ENCODE results near the gene FJX1.
"Not testable (repeated sequence)": the region's sequence is repeated elsewhere in the genome, so short reads cannot be mapped to it uniquely, and the experiment has no call there.

FJX1 gene

GRCh38 chr11:35635933-35636332 lies 17.7 kb downstream of the FJX1 start:
- DNase-seq: no peak

GRCh38 chr11:35639591-35640179 lies 21.4 kb downstream of the FJX1 start:
- DNase-seq: peak; percentile 76

GRCh38 chr11:35641171-35641897 lies 23.1 kb downstream of the FJX1 start:
- DNase-seq: no peak

- no peak for DNase-seq
These were observed 23.7 kb downstream of the FJX1 start for GRCh38 chr11:35641964-35642363.

GRCh38 chr11:35647421-35648093 lies 29.3 kb downstream of the FJX1 start:
- peak; percentile 63 for DNase-seq

- no peak for DNase-seq
These were observed 31.7 kb downstream of the FJX1 start for GRCh38 chr11:35650006-35650405.

- DNase-seq: no peak
These were observed 32.2 kb downstream of the FJX1 start for GRCh38 chr11:35650467-35650866.

GRCh38 chr11:35651263-35651662 lies 33.0 kb downstream of the FJX1 start:
- DNase-seq: no peak

- DNase-seq: not testable (repeated sequence)
These were observed 34.5 kb downstream of the FJX1 start for GRCh38 chr11:35652786-35653185.

GRCh38 chr11:35654711-35655110 lies 36.5 kb downstream of the FJX1 start:
- DNase-seq: peak; percentile 68

- no peak for DNase-seq
These were observed 37.0 kb downstream of the FJX1 start for GRCh38 chr11:35655254-35655653.

- no peak for DNase-seq
These were observed 37.6 kb downstream of the FJX1 start for GRCh38 chr11:35655856-35656255.

GRCh38 chr11:35658020-35658948 lies 40.0 kb downstream of the FJX1 start:
- DNase-seq: no peak

GRCh38 chr11:35661534-35661933 lies 43.3 kb downstream of the FJX1 start:
- no peak for DNase-seq

- peak; percentile 96 for DNase-seq
These were observed 43.9 kb downstream of the FJX1 start for GRCh38 chr11:35662061-35662648.

- peak; percentile 91 for DNase-seq
These were observed 44.6 kb downstream of the FJX1 start, which contains the start of gene TRIM44 for GRCh38 chr11:35662649-35663407. Gene TRIM44, plus strand, starts transcription at chr11:35662775. Its CDS starts 337 bp downstream, at chr11:35663112.

GRCh38 chr11:35663408-35663702 lies 45.1 kb downstream of the FJX1 start:
- no peak for DNase-seq

GRCh38 chr11:35664977-35665441 lies 46.7 kb downstream of the FJX1 start:
- no peak for DNase-seq

- no peak for DNase-seq
These were observed 49.0 kb downstream of the FJX1 start for GRCh38 chr11:35667257-35667656.

- not testable (repeated sequence) for DNase-seq
These were observed 50.1 kb downstream of the FJX1 start for GRCh38 chr11:35668350-35668749.
